NCI-H128 (cell line): ENCODE measurements around the gene LSM4.
A peak's percentile ranks its signal among the peaks of the same experiment; 100 is the strongest.

Experiments
- DNase-seq: peaks from one replicate; lab custom pipeline; 2025; ENCODE audit not compliant: unreplicated experiment; lab: John Stamatoyannopoulos, UW

LSM4 gene

DNA sequence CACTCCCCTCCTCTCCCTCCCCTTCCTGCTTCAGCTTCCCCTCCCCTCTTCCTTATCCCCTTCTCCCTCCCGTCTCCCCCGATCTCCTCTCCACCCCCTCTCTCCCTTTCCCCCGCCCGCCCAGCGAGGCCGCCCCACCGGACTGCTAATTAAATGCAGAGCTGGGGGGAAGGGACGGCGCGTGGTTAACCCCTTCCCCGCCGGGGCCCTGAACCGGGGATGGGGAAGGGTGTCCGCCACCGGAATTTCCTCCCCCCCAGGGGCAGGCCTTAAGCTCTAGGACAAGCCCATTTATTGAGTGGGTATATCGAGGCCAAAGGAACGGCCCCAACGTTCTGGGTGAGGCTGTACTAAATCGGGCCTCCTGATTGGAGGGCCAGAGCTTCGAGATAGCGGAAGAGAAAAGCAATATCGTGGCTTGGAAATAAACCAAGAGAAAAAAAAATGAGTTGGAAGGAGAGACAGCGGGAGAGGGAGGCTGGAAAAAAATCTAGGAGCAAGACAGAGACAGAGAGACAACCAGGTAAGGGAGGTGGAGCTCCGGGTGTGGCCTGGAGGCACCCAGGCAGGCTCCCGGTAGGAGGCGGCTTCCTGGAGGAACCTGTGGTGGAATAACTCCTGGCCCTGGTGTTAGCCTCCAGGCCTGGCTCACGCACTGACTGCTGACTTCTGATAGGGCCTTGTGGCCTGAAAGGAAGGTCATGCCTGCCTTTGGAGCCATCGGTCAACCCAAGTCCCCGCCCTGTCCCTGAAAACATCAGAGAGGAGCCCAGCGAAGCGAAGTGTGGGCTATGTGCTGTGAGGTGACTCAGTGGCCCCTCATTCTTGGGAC lies 29.9 kb downstream of the LSM4 start:
- DNase-seq: no peak

DNA sequence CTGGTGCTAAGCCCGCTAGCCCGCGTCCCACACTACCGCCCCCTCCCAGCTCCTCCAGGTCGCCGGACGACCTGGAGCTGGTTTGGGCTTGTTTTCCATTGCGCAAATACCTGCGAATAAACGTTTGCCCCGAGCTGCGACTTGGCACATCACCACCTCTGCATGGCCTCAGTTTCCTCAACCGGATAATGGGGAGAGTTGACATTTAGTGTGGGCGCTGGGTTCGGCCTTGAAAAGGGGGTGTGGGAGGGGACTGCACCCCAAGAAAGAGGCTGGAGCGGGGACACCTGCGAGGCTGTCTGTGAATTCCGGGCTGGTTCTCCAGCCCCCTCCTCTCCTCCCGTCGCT lies 30.4 kb downstream of the LSM4 start:
- DNase-seq: no peak

DNA sequence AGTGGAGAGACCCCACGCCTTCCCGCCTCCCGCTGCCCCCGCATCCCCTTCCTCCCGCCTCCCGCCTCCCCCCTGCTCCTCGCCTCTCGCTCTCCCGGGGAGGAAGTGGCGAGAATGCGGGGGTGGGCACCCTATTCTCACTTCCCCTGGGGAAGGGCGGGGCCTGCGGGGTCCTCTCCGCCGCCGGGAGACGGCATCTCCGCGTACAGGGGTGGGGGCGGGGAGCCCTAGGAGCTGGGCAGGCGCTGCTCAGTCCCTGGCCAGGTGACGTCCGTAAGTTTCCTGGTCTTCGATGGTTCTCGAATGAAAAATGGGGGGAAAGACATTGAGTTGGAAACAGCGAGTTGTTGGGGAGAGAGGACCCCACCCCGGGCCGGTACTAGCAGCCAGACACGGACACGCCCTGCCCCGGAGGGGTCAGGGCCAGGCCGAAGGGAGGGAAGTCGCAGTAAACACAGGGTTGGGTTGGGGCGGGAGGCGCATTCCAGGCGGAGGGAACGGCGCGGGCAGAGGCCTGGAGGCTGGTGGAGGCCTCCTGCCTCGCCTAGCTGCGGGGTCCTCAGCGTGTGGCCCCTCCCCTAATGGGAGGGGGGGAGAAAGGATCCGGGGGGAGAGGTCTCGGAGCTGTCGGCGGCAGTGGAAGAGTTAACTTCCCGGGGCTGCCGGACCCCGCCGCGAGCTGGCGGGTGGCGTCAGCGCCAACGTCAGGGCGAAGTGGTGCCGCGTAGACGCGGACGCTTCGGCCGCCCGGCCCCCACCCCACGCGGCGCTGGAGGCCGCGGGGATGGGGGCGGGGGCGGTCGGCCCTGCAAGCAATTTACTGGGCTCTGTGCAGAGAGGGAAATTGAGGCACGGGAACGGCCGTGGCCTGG lies 31.1 kb downstream of the LSM4 start:
- no peak for DNase-seq

DNA sequence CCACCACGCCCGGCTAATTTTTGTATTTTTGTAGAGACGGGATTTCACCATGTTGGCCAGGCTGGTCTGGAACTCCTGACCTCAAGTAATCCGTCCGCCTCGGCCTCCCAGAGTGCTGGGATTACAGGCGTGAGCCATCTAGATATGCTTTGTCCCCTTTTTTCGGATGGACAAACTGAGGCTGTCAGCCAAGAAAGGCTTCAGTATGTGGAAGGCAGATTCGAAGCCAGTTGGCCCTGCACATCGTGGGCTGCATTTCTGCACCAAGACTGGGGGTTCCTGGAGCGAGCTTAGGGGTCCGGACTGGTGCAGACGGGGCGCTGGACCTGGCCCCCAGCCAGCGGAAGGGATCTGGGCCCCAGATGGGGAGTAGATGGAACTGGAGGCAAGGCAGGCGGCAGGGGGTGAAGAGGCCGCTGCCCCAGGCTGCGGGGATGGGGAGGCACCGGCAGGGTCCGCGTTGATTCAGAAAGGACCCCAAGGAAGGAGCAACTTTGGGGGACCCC lies 31.8 kb downstream of the LSM4 start:
- no peak for DNase-seq

DNA sequence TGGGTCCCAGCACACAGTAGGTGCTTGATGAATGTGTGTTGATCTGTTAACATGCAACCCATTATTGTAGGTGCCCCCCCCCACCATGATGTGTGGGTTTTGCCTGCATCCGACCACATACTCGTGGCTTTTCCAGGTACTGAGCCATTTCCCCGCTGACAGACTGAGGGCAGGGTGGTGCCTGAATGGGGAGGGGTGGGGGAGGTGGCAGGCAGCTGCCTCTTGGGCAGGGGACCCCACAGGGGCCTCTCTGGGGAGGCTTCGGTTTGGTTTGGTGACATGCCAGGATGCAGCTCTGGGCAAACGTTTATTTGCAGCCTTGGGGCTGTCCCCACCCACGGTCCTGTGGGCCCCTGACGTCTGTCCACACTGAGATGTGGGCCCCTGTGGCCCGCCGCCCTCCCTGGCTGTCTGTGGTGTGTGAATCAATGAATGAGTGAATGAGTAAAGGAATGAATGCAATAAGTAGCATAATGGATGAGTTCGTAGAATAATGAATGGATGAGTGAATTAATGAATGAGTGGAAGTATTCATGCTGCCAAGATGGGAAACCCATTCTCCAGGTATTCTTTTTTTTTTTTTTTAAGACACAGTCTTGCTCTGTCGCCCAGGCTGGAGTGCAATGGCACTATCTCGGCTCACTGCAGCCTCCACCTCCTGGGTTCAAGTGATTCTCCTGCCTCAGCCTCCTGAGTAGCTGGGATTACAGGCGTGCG lies 32.4 kb downstream of the LSM4 start:
- no peak for DNase-seq

DNA sequence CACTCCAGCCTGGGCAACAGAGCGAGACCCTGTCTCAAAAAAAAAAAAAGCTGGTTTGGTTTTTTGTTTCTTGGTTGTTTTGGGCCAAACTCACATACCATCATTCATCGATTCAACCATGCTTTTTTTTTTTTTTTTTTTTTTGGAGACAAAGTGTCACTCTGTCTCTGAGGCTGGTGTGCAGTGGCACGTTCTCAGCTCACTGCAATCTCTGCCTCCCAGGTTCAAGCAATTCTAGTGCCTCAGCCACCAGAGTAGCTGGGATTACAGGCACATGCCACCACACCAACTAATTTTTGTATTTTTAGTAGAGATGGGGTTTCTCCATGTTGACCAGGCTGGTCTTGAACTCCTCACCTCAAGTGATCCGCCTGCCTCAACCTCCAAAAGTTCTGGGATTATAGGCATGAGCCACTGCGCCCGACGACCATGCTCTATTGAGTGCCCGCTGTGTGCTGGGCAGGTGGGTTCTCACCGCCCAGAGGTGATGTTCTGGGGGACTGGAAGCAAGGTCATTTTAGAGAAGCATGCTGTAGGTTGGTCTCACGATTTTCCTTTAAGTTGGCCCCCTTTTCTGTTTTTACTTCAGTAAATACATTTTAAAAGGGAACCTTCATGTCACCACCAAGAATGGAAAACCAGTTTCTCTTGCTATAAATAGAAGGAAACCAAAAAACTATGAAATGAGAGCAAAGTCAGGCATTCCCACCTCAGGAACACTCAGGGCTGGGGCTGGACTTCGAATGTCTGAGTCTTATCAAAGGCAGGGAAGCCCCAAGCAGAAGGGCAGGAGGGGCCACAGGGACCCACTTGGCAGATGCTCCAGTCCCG lies 33.2 kb downstream of the LSM4 start:
- no peak for DNase-seq

DNA sequence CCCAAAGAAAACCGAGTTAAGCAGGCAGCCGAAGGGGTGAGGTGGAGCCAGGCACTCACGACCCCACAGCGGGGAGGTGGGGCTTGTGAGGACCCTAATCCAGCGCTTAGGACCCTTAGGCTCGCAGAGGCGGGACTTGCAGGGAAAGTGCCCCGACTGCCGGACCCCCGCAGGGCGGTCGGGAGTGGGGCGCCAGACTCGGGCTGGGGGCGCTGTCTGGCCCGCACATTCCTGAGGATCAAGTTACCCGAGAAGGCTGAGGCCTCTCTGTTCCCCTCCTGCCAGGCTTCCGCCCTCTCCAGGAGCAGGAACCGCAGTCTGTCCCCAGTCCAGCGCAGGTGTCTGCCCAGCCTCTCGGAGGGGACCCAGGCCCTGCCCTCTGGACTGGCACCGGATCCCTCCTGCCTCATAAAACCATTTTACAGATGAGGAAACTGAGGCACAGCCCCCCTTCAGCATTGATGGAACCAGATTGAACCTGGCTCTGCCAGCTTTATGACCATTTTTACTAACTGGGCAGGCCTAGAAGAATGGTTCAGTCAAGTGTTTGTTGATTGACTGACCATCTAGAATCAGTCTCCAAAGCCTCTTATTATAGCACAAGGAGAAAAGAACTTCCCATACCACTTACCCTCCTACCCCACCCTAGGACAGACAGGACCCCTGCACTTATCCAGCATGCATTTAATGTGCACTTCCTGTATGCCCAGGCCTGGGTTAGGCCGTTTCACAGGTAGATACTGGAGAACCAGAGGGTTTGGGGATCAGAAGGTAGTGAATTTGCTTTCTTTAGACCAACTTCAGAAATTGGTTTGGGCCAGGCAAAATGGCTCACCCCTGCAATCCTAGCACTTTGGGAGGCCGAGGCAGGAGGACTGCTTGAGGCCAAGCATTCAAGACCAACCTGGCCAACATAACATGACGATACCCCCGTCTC lies 34.8 kb downstream of the LSM4 start:
- DNase-seq: no peak

DNA sequence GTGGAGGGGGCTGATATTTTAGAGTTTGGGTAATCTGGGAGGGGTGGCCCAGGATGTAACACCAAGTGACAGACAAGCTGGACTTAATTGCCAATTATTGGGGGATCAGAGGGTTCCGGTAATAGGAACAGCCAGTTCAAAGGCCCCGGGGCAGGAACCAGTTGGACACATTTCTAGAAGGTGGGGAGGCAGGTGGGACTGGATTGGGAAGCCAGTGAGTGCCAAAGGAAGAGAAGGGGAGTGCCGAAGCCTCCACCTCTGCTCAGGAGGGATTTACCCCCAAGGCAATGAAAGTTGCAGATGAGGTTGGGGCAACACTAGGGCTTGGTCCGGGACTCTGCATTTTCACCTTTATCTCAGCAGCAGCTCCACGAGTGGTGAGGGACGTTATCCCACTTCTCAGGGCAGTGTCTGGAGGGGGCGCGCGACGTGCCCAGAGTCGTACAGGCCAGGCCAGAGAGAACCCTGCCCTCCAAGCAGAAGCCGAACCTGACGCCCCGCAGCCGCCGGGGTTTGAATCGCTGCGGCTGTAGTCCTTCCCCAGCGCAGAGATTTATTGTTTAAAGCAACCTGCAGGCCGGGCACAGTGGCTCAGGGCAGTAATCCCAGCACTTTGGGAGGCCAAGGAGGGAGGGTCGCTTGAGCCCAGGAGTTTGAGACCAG lies 35.8 kb downstream of the LSM4 start:
- DNase-seq: no peak

DNA sequence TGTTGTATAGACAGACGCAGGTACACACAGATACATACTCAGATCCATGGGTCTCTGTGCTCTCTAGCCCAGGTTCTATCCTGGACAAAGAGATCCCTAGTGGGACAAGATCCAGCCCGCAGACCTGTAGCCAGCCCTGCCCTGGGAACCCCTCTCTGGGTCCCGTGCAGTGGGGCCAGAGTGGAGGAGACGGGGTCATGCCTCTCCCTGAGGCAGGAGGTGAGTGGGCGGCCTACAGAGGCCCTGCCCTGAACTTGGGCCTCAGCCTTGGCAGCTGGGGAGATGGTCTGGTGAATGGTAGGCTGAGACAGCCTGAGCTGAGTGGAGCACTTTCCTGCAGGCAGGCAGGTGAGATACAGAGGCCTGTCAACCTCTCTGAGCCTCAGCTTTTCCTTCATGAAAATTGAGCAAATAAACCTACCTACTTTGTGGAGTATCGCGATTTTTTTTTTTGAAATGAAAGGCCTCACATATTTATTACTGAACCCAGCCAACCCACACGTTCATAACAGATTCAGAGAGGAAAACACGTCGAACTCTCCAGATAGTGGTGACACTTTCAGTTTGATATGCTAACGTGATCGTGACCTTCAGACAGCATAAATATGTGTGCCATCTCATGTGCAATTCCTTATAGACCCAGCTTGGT lies 38.0 kb downstream of the LSM4 start:
- DNase-seq: no peak

DNA sequence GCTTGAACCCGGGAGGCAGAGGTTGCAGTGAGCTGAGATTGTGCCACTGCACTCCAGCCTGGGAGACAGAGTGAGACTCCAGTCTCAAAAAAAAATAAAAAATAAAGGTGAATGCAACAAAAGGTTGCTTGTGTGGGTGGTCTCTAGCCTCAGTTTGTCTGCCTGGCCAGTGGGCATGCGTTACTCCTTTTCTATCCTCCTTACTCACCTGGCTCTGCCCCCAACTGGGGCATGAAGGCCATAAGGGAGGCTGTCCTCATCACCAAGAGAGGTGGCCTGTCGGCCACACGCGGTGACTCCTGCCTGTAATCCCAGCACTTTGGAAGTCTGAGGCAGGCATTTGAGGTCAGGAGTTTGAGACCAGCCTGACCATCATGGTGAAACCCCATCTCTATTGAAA lies 39.5 kb downstream of the LSM4 start:
- no peak for DNase-seq

DNA sequence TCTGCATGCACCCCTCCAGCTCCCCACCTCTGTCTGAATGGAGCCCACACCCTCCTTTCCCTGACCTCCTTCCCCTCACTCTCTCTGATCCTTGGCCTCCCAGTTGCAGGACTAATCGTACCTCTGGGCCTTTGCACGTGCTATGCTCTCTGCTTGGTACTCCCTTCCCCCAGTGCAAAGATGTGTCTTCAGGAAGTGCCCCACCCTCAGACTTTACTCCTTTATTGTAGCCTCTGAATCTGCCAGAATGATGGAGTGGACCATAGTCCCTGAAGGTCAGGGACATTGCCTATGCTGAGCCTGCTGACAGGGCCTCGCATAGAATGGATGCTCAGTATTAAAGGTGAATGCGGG lies 40.1 kb downstream of the LSM4 start:
- no peak for DNase-seq

DNA sequence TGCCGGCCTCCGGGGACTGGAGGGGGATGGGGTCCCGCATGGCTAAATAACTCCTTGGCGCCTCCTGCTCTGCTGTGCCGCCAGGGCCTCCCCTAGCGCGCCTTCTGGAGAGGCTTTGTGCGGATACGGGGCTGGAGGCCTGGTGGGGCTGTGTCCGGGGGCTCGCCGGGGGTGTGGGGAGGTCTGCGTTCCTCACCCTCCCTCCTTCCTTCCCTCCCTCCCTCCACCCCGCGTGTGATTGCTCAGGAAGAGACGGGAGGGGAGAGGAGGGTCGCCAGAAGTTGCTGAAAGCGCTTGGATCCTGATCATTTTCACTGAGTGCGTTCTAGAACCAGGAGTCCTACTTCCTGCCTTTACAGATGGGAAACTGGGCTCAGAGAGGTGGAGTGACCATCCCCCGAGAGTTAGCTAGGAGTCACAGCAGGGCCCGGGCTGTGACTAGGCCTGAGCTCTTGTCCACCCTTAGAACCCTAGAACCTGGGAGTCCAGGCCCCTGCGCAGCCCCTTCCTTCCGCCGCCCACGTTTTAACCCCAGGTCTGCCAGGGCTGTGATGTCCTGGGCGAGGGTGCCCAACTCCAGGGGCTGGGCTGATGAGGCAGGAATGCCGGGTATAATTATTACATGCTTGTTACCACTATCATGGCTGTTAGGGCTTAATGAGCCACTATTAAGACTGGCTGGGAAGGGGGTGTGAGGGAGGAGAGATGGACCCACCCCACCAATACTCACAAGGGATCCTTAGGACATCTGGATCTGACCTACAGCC lies 40.7 kb downstream of the LSM4 start:
- no peak for DNase-seq

DNA sequence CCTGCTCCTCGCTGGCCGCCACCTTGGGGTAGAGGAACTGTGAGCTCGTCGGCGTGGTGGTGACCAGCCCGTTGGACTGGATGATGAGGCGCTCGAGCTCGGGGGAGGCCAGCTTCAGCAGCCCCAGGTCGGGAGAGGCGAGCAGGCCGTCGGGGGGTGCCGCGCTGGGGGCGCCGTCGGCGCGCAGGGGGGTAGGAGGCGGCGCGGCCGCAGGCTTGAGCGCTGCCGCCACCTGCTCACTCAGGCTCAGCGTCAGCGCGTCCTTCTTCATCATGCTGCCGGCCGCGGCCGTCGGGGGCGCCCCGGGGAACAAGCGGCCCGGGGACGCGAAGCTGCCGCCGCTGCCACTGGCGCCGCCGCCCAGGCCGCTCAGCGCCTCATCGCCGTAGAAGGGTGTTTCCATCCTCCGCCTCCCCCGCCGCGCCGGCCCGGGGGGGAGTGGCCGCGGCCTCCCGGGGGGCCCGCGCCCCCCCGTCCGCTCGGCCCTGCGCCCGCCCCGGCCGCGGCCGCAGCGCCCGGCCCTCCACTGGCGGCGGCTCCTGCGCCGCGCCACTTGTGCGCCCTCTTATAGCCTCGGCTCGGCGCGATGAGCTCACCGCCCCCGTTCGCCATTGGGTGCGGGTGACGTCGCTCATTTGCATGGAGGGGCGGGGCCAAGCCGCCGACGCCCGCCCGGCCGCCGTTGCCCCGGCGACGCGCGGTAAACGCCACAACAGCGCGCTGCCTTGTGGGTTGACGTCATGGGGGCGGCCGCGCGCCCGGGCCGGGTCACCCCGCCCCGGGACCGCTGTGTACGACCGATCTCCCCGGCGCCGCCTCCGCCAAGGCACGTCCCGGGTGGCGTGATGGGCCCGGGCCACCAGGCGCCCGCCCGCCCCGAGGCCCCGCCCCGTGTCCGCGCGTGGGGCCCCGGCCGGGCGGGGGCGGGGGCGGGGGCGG lies 41.5 kb downstream of the LSM4 start, which contains the start of gene JUND:
JUND (minus strand) TSS at position 541 of the 939 bp plus-strand sequence; CDS start at position 403, 138 bp downstream.
- DNase-seq: peak; percentile 94

DNA sequence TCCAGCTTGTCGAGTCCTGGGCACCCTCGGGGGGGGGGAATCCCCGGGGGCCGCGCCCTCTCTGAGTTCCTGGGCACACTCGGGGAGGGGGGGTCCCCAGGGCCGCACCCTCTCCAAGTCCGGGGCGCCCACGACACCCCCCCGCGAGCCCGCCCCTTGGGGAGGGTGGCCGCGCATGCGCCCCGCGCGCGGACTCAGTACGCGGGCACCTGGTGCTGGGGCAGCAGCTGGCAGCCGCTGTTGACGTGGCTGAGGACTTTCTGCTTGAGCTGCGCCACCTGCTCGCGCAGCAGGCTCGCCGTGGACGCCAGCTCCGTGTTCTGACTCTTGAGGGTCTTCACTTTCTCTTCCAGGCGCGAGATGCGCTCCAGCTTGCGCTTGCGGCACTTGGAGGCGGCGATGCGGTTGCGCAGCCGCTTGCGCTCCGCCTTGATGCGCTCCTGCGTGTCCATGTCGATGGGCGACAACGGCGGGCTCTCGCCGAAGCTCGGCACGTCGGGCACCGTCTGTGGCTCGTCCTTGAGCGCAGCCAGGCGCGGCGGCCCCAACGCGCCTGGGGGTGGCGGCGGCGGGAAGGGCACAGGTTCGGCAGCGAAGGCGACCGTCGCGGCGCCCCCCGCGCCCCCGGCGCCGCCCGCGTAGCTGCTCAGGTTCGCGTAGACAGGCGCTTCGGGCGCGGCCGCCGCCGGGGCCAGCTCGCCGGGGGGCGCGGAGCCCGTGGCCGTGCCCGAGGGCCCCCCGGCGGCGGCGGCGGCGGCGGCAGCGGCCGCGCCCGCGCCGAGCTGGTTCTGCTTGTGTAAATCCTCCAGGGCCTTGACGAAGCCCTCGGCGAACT lies 42.4 kb downstream of the LSM4 start:
- DNase-seq: peak; percentile 61

DNA sequence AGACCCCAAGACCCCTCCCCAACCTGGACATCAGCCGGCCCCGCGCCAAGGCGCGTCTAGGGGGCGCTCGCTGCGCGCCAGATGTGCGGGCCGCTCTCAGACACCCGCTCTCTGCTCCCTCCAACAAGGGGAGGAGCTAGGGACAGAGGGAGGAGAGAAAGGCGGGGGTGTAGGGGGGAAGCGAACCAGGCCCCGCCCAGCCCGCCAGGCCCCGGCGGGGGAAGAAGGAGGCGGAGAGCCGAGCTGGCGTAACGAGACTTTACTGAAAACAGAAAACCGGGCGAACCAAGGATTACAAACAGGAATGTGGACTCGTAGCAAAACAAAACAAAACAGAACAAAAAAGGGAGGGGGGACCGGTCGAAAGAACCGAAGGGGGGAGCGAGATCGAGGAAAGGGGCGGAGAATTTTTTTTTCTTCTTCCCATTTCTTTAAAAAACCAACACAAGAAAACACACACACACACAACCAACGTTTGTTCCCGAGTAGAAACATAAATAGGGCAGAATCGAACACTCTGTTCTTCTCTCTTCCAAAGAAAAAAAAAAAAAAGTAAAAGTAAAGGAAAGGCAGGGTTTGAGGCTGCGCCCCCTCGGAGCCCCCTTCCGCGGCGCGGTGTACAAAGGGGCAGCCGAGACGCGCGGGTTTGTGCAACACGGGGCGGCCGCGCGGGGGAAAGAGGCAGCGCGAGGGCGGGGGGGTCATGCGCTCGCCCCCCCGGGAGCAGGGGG lies 43.2 kb downstream of the LSM4 start:
- peak; percentile 92 for DNase-seq
